Neural cell (in vitro differentiated cells): ENCODE measurements around the gene TLE1. TPM values are rescaled to one million over a fixed set of nuclear protein-coding genes. Genes with fewer than 3 reads are reported as not detected.

Experiments
- H2AFZ ChIP-seq: fragments of 200-600, 300-800 bp; sonication (generic), shearing (Covaris generic); 2 replicates; pipeline ENCODE4 v1.6.0; 2014; ENCODE audit warnings: low read depth, mild to moderate bottlenecking, antibody characterized with exemption, low read length, moderate library complexity
- H3F3A ChIP-seq: fragments of 200-600 bp; shearing (Covaris generic); 2 replicates; pipeline ENCODE4 v1.6.1; 2016; ENCODE audit warnings: mild to moderate bottlenecking, moderate library complexity, mixed read lengths, antibody characterized with exemption, low read length; ENCODE audit not compliant: insufficient read depth, poor library complexity, severe bottlenecking
- H3K27ac ChIP-seq: fragments of 200-600, 300-800 bp; sonication (generic), shearing (Covaris generic); 2 replicates; pipeline ENCODE4 v1.5.1; 2014; ENCODE audit warnings: mild to moderate bottlenecking, low read length, moderate library complexity
- H3K27me3 ChIP-seq: fragments of 300-800, 200-600 bp; sonication (generic), shearing (Covaris generic); 2 replicates; pipeline ENCODE4 v1.6.0; 2014; ENCODE audit warnings: mild to moderate bottlenecking, low read depth, low read length, moderate library complexity; ENCODE audit not compliant: insufficient read depth
- H3K36me3 ChIP-seq: fragments of 300-800, 200-600 bp; sonication (generic), shearing (Covaris generic); 2 replicates; pipeline ENCODE4 v1.5.1; 2014; ENCODE audit warnings: mild to moderate bottlenecking, antibody characterized with exemption, low read length, moderate library complexity; ENCODE audit not compliant: insufficient read depth
- H3K4me2 ChIP-seq: fragments of 300-800, 200-600 bp; sonication (generic), shearing (Covaris generic); 2 replicates; pipeline ENCODE4 v1.6.0; 2014; ENCODE audit warnings: mild to moderate bottlenecking, low read length
- H3K4me3 ChIP-seq: fragments of 300-800, 200-600 bp; sonication (generic), shearing (Covaris generic); 2 replicates; pipeline ENCODE4 v1.5.1; 2014; ENCODE audit warnings: mild to moderate bottlenecking, low read length, moderate library complexity
- H3K79me2 ChIP-seq: fragments of 200-600 bp; shearing (Covaris generic); replicated peaks from 2 replicates; pipeline ENCODE4 v1.6.0; 2014; ENCODE audit warnings: mild to moderate bottlenecking, low read length, moderate library complexity; ENCODE audit not compliant: insufficient read depth
- H3K9ac ChIP-seq: fragments of 300-800, 200-600 bp; sonication (generic), shearing (Covaris generic); 2 replicates; pipeline ENCODE4 v1.6.1; 2016; ENCODE audit warnings: mild to moderate bottlenecking, low read length, mixed read lengths
- H3K9me2 ChIP-seq: fragments of 200-600 bp; shearing (Covaris generic); 2 replicates; pipeline ENCODE4 v1.6.1; 2016; ENCODE audit warnings: mild to moderate bottlenecking, low read length, mixed read lengths; ENCODE audit not compliant: insufficient read depth
- H3K9me3 ChIP-seq: fragments of 200-600, 300-800 bp; sonication (generic), shearing (Covaris generic); 2 replicates; pipeline ENCODE4 v1.6.1; 2016; ENCODE audit warnings: mild to moderate bottlenecking, mixed run types, low read length, moderate library complexity, mixed read lengths
- H4K20me1 ChIP-seq: fragments of 200-600 bp; shearing (Covaris generic); 2 replicates; pipeline ENCODE4 v1.6.1; 2016; ENCODE audit warnings: mild to moderate bottlenecking, mixed run types; ENCODE audit not compliant: insufficient read depth
- CTCF ChIP-seq: fragments of 450-650 bp; IDR thresholded peaks from 2 replicates; pipeline ENCODE4 v1.5.1; 2014; ENCODE audit warnings: antibody characterized with exemption, mild to moderate bottlenecking, moderate library complexity; ENCODE audit not compliant: poor library complexity, severe bottlenecking
- EP300 ChIP-seq: fragments of 450-650 bp; conservative IDR thresholded peaks from 2 replicates; pipeline ENCODE4 v1.6.1; 2014; ENCODE audit warnings: antibody characterized with exemption, mild to moderate bottlenecking, moderate library complexity; ENCODE audit not compliant: poor library complexity, severe bottlenecking
- EZH2 ChIP-seq: fragments of 200-600, 300-800 bp; shearing (Covaris generic), sonication (generic); IDR thresholded peaks from 2 replicates; pipeline ENCODE4 v1.6.1; 2014; ENCODE audit warnings: antibody characterized with exemption, low read length, borderline replicate concordance, mild to moderate bottlenecking; ENCODE audit not compliant: insufficient read depth, poor library complexity, severe bottlenecking
- MXI1 ChIP-seq: fragments of 450-650 bp; conservative IDR thresholded peaks from 2 replicates; pipeline ENCODE4 v1.6.1; 2014; ENCODE audit warnings: antibody characterized with exemption, mild to moderate bottlenecking; ENCODE audit not compliant: poor library complexity, severe bottlenecking
- POLR2AphosphoS5 ChIP-seq: IDR thresholded peaks from 2 replicates; pipeline ENCODE4 v1.6.1; 2012
- RAD21 ChIP-seq: fragments of 450-650 bp; conservative IDR thresholded peaks from 2 replicates; pipeline ENCODE4 v1.6.1; 2014; ENCODE audit warnings: antibody characterized with exemption, mild to moderate bottlenecking, moderate library complexity
- REST ChIP-seq: IDR thresholded peaks from 2 replicates; pipeline ENCODE4 v1.6.1; 2012; ENCODE audit warnings: borderline replicate concordance
- SMC3 ChIP-seq: fragments of 450-650 bp; conservative IDR thresholded peaks from 2 replicates; pipeline ENCODE4 v1.6.1; 2014; ENCODE audit warnings: antibody characterized with exemption, mild to moderate bottlenecking, moderate library complexity; ENCODE audit not compliant: poor library complexity
- TAF1 ChIP-seq: IDR thresholded peaks from 2 replicates; pipeline ENCODE4 v1.6.1; 2012; ENCODE audit warnings: low read depth
- polyA plus RNA-seq: library from polyadenylated mRNA; depleted of rRNA; stranded (reverse); fragments of >200 nt; gene quantifications from 2 replicates; pipeline ENCODE4 v1.2.3, GENCODE V29; 2014

Gene TLE1
- polyA plus RNA-seq, 1 donor from 2014 or later: 93.6 TPM

- no peaks in the 10 kb centered on the region for H4K20me1 ChIP-seq
- TF ChIP-seq POLR2AphosphoS5 (no peak), TAF1 (no peak), EZH2 (no peak), CTCF (no peak), EP300 (no peak), RAD21 (no peak), REST (no peak), SMC3 (no peak), MXI1 (no peak)
- H3K4me3 ChIP-seq: no peak overlapping the region
- no peaks in the 10 kb centered on the region for H3K9me3 ChIP-seq
- no peak overlapping the region for H2AFZ ChIP-seq
- no peaks in the 10 kb centered on the region for H3K79me2 ChIP-seq
- no peaks in the 10 kb centered on the region for H3K36me3 ChIP-seq
- H3F3A ChIP-seq: no peaks in the 10 kb centered on the region
- H3K9ac ChIP-seq: no peak overlapping the region
- H3K27me3 ChIP-seq: no peaks in the 10 kb centered on the region
- no peak overlapping the region for H3K4me2 ChIP-seq
- no peaks in the 10 kb centered on the region for H3K9me2 ChIP-seq
- no peak overlapping the region for H3K27ac ChIP-seq
Measured at GRCh38 chr9:81716409-81716808, 27.1 kb upstream of the TLE1 start.

GRCh38 chr9:81705578-81705977 lies 16.2 kb upstream of the TLE1 start:
- no peak for TF ChIP-seq POLR2AphosphoS5
- TF ChIP-seq TAF1: no peak
- no peak for TF ChIP-seq EZH2
- TF ChIP-seq MXI1: no peak
- no peak for TF ChIP-seq RAD21
- no peak for TF ChIP-seq EP300
- no peak for TF ChIP-seq CTCF
- no peak for TF ChIP-seq REST
- no peak for TF ChIP-seq SMC3
- Histone ChIP-seq H2AFZ (no peak overlapping the region), H3F3A (no peaks in the 10 kb centered on the region), H3K36me3 (no peaks in the 10 kb centered on the region), H3K9me3 (no peaks in the 10 kb centered on the region), H3K9ac (no peak overlapping the region), H3K4me3 (no peak overlapping the region), H3K27me3 (no peaks in the 10 kb centered on the region), H4K20me1 (no peaks in the 10 kb centered on the region), H3K9me2 (no peaks in the 10 kb centered on the region), H3K79me2 (no peaks in the 10 kb centered on the region), H3K27ac (no peak overlapping the region), H3K4me2 (no peak overlapping the region)
